ENCODE results near the gene COL15A1. TPM values are rescaled to one million over a fixed set of nuclear protein-coding genes. Genes with fewer than 3 reads are reported as not detected.

COL15A1 gene
- total RNA-seq, 6 experiments from 2014 or later = 0.07 to 0.58 (median 0.11) TPM; not detected in 2

DNA sequence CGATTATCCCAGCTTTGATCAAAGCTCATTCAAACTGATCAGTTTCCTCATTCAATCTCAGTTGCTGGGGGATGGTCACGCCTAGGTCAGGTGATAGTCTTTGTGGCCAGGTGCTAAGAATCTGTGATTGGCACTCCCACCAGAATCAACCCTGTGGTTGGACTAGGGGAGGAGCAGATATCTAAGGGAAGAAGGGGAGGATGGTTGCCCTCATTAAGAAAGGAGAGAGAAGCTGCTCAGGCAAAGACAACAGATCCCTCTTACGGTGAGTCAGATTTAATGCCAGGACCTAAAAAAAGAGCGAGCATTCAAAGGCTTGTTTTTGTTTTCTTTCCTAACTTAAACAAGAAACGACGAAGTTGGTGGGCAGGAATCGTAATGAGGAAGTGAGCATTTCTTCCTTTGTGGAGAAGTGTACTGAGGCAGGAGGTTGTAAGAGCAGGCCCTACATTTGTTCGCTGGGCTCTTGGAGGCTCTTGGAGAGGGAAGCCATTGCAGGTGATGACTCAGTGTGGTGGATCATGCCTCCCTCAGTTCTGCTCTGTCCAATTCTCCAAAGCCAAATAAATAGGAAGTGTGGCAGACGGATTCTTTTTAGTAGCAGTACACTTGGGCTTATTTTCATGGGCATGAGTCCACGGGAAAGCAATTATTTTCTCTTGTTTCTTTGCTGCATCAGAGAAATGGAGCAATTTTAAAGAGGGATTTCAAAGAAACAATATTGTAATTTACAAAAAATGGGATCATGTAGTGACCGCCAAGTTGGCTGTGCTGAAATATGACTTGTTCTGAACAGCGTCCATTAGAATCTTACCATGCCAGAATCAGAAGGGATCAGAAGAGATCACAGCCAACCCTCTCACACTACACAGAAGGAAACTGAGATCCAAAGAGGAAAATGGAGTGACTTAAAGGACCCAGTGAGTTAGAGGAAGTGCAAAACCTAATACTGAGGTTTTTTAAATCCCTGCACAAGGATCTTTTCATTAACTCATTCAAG, 142.5 kb downstream of the COL15A1 start:
- intact Hi-C loops (cut with DNase I) = no loop called here
- DNase-seq = no peak
- Histone ChIP-seq H3K4me1 (no peaks in the 10 kb centered on the region), H3K36me3 (no peaks in the 10 kb centered on the region), H3K4me3 (no peak overlapping the region), H3K9me3 (no peaks in the 10 kb centered on the region), H3K27me3 (no peaks in the 10 kb centered on the region), H3K27ac (no peak overlapping the region)
- TF ChIP-seq, protein P1, sequence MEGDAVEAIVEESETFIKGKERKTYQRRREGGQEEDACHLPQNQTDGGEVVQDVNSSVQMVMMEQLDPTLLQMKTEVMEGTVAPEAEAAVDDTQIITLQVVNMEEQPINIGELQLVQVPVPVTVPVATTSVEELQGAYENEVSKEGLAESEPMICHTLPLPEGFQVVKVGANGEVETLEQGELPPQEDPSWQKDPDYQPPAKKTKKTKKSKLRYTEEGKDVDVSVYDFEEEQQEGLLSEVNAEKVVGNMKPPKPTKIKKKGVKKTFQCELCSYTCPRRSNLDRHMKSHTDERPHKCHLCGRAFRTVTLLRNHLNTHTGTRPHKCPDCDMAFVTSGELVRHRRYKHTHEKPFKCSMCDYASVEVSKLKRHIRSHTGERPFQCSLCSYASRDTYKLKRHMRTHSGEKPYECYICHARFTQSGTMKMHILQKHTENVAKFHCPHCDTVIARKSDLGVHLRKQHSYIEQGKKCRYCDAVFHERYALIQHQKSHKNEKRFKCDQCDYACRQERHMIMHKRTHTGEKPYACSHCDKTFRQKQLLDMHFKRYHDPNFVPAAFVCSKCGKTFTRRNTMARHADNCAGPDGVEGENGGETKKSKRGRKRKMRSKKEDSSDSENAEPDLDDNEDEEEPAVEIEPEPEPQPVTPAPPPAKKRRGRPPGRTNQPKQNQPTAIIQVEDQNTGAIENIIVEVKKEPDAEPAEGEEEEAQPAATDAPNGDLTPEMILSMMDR (IDR thresholded peaks at IDR 0.05) = no peak
- no peak for TF ChIP-seq POLR2A (IDR thresholded peaks at IDR 0.05)
- 65% methylated on average over 12 of the region's 12 CpGs for WGBS (ENCODE audit: insufficient coverage, low coverage, low lambda C conversion rate, missing lambda C conversion rate)
- ATAC-seq = peak in 2 of 4 donors; percentile 25 to 62

DNA sequence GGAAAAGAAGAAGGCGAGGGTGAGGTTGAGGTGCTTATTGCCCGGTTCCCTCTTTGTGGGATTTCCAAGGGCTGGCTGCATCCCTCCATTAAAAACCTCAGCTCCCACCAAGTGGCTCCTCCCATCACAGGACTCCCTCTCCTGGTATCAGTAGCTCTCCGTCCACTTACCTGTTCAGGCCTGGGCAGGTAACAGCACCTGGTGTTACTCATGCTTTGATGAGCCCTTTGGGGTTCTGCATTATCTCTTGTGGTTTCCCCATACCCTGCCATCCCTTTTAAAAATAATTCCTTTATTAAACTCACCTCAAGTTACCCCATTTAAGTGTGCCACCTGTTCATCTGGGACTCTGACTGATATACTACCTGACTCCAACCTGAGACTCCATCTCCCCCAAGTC, 143.8 kb downstream of the COL15A1 start:
- Histone ChIP-seq H3K27ac (no peak overlapping the region), H3K9me3 (no peaks in the 10 kb centered on the region), H3K36me3 (no peaks in the 10 kb centered on the region), H3K4me1 (no peaks in the 10 kb centered on the region), H3K4me3 (no peak overlapping the region), H3K27me3 (no peaks in the 10 kb centered on the region)
- no peak for DNase-seq
- intact Hi-C loops (cut with DNase I) = no loop called here
- no peak for ATAC-seq
- 75% methylated on average over 1 of the region's 3 CpGs for WGBS (ENCODE audit: insufficient coverage, low coverage, low lambda C conversion rate, missing lambda C conversion rate)
- TF ChIP-seq, protein P1 (IDR thresholded peaks at IDR 0.05) = no peak
- no peak for TF ChIP-seq POLR2A (IDR thresholded peaks at IDR 0.05)

DNA sequence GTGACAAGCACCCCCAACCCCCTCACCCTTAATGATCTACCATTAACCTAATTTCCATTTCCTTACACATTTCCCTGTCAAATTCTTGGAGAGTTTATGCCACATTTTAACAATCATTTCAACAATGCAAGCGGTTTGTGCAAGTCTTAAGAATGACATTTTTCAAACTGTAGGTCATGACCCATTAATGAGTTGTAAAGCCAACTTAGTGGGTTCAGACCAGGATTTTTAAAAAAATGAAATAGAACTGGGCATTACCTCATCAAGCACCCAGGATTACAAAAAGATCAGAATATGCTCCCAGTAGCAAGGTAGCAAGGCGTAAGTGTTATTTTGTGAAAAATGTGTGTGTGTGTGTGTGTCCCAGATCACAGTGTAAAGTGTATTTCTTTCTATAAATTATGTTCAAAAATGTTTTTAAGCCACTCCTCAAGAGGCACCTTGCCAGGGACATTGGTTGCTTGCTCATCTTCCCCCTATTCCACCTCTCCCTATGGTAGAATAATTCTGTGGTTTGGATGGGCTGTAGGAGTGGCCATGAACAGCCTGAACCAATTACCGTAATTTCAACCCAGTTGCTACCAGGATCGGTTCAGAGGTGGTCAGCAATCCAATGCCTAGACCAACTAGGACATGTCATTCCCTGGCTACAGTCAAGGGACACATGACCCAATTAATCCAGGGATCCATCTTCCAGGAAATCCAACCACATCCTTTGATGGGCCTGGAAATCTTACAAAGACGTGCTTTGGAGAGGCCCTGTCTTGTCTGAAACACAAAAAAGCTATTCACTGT, 146.8 kb downstream of the COL15A1 start:
- Histone ChIP-seq H3K4me1 (no peaks in the 10 kb centered on the region), H3K9me3 (no peaks in the 10 kb centered on the region), H3K36me3 (no peaks in the 10 kb centered on the region), H3K27ac (no peak overlapping the region), H3K4me3 (no peak overlapping the region), H3K27me3 (no peaks in the 10 kb centered on the region)
- ATAC-seq = no peak
- WGBS (ENCODE audit: insufficient coverage, low coverage, low lambda C conversion rate, missing lambda C conversion rate) = 77% methylated on average over 4 of the region's 5 CpGs
- intact Hi-C loops (cut with DNase I) = no loop called here
- TF ChIP-seq, protein P1 (IDR thresholded peaks at IDR 0.05) = no peak
- TF ChIP-seq POLR2A (IDR thresholded peaks at IDR 0.05) = no peak
- no peak for DNase-seq

DNA sequence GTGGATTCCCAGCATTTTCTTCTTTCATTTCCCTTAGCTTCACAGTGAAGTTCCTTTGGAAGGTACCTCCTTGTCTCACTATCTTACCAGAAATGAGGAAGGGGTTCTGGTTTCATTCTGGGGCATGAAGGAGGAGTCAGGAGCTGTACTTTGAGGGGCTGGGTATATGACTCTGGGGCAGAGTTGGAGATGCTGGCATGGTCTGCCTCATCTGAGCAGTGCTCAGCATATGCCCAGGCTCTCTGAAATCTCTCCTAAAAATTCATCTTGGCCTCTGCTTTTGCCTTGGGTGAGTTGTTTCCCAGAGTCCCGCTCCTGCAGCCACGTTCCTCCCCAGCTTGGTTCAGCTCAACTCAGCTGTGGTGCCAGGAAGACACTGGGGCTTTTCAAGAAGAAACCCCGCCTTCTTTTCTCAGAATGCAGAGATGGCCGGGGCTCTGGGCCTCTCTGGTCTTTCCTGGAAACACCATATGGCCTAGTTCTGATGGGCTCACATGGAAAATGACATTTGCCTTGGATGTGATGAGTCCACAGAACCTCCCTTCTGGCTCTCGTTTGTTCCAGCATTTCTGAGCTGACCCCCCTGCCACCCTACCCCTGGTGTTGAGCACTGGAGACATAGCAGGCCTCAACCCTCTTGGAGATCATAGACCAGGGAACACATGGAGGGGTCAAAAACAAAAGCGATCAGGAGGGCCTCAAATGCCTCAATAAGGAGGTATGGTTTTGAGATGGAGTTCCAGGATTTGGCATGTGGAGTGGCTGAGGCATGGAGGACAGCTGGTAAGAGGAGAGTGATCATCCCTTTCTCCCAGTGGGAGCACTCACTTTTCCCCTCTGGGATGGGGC, 149.2 kb downstream of the COL15A1 start:
- H3K9me3 ChIP-seq = no peaks in the 10 kb centered on the region
- WGBS (ENCODE audit: insufficient coverage, low coverage, low lambda C conversion rate, missing lambda C conversion rate) = 65% methylated on average over 3 of the region's 6 CpGs
- no peaks in the 10 kb centered on the region for H3K36me3 ChIP-seq
- H3K27me3 ChIP-seq = no peaks in the 10 kb centered on the region
- TF ChIP-seq, protein P1 (IDR thresholded peaks at IDR 0.05) = no peak
- TF ChIP-seq POLR2A (IDR thresholded peaks at IDR 0.05) = no peak
- intact Hi-C loops (cut with DNase I) = no loop called here
- H3K4me1 ChIP-seq = no peaks in the 10 kb centered on the region
- ATAC-seq = no peak
- DNase-seq = no peak
- no peak overlapping the region for H3K4me3 ChIP-seq
- H3K27ac ChIP-seq = no peak overlapping the region
